ENCODE measurements around the gene GDF9.

GDF9 gene

DNA sequence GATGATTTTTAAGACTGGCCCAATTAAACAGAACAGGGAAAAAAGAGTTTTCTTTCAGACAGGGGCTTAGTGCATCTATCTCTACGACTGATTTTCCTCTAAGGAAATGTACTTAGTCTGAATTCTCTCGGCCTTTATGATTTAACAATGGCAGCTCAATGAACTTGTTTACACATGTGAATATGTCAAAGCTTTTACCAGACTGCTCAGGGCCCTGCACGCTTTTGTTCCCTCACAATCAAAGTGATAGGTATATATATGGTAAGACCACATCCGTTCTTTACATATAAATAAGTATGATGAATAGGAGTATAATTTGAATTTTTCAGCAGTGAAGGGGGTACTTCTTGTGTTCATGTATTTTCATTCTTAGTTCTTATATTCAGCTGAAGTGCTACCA lies 34.8 kb upstream of the GDF9 start:
- Histone ChIP-seq H3K9me3 (ENCODE audit: control extremely low read depth in 1 of 5, control insufficient read depth in 4 of 5, insufficient read depth in 2 of 5, low read depth in 1 of 5, low read length in 4 of 5) (no peaks in the 10 kb centered on the region), H3K4me1 (ENCODE audit: control extremely low read depth in 1 of 4, control insufficient read depth in 4 of 4, insufficient read depth in 4 of 4, low read length in 3 of 4) (no peaks in the 10 kb centered on the region), H3K36me3 (ENCODE audit: control insufficient read depth in 4 of 4, insufficient read depth in 4 of 4, low read length in 3 of 4) (peaks cover 18 to 32% (median 26%) of the 10 kb centered on the region in 4 experiments), H3K27me3 (replicated peaks in 2 of 5; ENCODE audit: control insufficient read depth in 4 of 5, insufficient read depth in 5 of 5, low read length in 4 of 5) (no peaks in the 10 kb centered on the region), H3K4me3 (ENCODE audit: control insufficient read depth in 1 of 7, extremely low read depth in 1 of 7, insufficient read depth in 4 of 7, low read depth in 2 of 7, low read length in 6 of 7) (no peak overlapping the region), H3K27ac (ENCODE audit: insufficient read depth in 1 of 2, low read depth in 1 of 2, low read length in 2 of 2, poor library complexity in 1 of 2, severe bottlenecking in 2 of 2) (no peak overlapping the region)
- ChIA-PET POLR2A (no interaction called here), CTCF (interaction anchor here (1.5 to 1.8 kb wide), 2 partner anchors 13 to 18 kb away, joined by 4 to 5 read pairs; no protein-coding TSS in a partner anchor)
- no CpG with 5 or more reads among the region's 4 CpGs for WGBS (ENCODE audit: insufficient coverage)
- DNase-seq: no peak

DNA sequence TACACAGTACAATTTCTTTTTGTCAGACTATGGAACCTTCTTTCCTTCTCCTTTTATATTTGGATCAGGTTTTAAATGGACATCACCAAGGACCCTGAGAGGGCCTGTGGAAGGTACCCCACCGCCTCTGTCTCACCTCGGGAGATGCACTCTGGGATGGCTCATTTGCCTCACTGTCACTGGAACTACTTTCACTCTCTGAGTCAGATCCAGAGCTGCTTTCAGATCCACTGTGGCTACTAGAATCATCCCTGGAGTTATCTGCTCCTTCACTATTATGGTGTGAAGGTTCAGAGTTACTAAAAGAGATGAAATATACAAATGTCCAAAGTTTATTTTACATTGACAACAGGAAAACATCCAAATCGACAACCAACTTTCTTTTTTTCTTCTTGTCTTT lies 31.8 kb upstream of the GDF9 start:
- no peaks in the 10 kb centered on the region for H3K4me1 ChIP-seq (ENCODE audit: control extremely low read depth in 1 of 4, control insufficient read depth in 4 of 4, insufficient read depth in 4 of 4, low read length in 3 of 4)
- no peak overlapping the region for H3K27ac ChIP-seq (ENCODE audit: insufficient read depth in 1 of 2, low read depth in 1 of 2, low read length in 2 of 2, poor library complexity in 1 of 2, severe bottlenecking in 2 of 2)
- H3K27me3 ChIP-seq (replicated peaks in 2 of 5; ENCODE audit: control insufficient read depth in 4 of 5, insufficient read depth in 5 of 5, low read length in 4 of 5): no peaks in the 10 kb centered on the region
- H3K36me3 ChIP-seq (ENCODE audit: control insufficient read depth in 4 of 4, insufficient read depth in 4 of 4, low read length in 3 of 4): peaks cover 28 to 58% (median 39%) of the 10 kb centered on the region in 4 experiments
- 42% methylated on average over 2 of the region's 3 CpGs for WGBS (ENCODE audit: insufficient coverage)
- POLR2A ChIA-PET: no interaction called here
- CTCF ChIA-PET: interaction anchor here (1.1 to 1.3 kb wide), 2 partner anchors 9 to 12 kb away, joined by 3 read pairs; no protein-coding TSS in a partner anchor
- H3K9me3 ChIP-seq (ENCODE audit: control extremely low read depth in 1 of 5, control insufficient read depth in 4 of 5, insufficient read depth in 2 of 5, low read depth in 1 of 5, low read length in 4 of 5): no peaks in the 10 kb centered on the region
- H3K4me3 ChIP-seq (ENCODE audit: control insufficient read depth in 1 of 7, extremely low read depth in 1 of 7, insufficient read depth in 4 of 7, low read depth in 2 of 7, low read length in 6 of 7): no peak overlapping the region
- no peak for DNase-seq

DNA sequence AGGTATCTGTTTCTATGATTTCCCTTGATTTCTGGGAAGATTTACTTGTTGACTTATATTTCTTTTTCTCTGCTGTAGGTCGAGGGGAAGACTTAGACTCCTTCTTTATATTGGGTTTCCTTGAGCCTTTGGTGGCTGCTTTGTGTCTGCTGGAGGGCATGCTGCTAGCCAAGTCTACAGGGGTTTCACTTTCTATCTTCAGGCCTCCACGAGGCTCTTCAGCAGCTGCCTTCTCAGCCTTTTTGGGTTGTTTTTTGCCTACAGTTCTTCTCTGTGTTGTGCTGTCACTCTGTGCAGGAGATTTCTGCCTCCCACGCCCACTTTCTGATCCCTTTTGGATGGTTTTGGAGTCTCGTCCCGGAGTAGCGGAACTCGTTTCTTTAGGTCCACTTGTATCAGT lies 30.4 kb upstream of the GDF9 start:
- no peaks in the 10 kb centered on the region for H3K9me3 ChIP-seq (ENCODE audit: control extremely low read depth in 1 of 5, control insufficient read depth in 4 of 5, insufficient read depth in 2 of 5, low read depth in 1 of 5, low read length in 4 of 5)
- no peak for DNase-seq
- H3K27ac ChIP-seq (ENCODE audit: insufficient read depth in 1 of 2, low read depth in 1 of 2, low read length in 2 of 2, poor library complexity in 1 of 2, severe bottlenecking in 2 of 2): no peak overlapping the region
- POLR2A ChIA-PET: no interaction called here
- 92% methylated on average over 7 of the region's 7 CpGs for WGBS (ENCODE audit: insufficient coverage)
- CTCF ChIA-PET: interaction anchor here (1.3 kb wide), 1 partner anchor 10 kb away, joined by 3 read pairs; no protein-coding TSS in a partner anchor
- no peaks in the 10 kb centered on the region for H3K4me1 ChIP-seq (ENCODE audit: control extremely low read depth in 1 of 4, control insufficient read depth in 4 of 4, insufficient read depth in 4 of 4, low read length in 3 of 4)
- H3K36me3 ChIP-seq (ENCODE audit: control insufficient read depth in 4 of 4, insufficient read depth in 4 of 4, low read length in 3 of 4): peaks cover 33 to 67% (median 47%) of the 10 kb centered on the region in 4 experiments
- no peak overlapping the region for H3K4me3 ChIP-seq (ENCODE audit: control insufficient read depth in 1 of 7, extremely low read depth in 1 of 7, insufficient read depth in 4 of 7, low read depth in 2 of 7, low read length in 6 of 7)
- H3K27me3 ChIP-seq (replicated peaks in 2 of 5; ENCODE audit: control insufficient read depth in 4 of 5, insufficient read depth in 5 of 5, low read length in 4 of 5): no peaks in the 10 kb centered on the region

DNA sequence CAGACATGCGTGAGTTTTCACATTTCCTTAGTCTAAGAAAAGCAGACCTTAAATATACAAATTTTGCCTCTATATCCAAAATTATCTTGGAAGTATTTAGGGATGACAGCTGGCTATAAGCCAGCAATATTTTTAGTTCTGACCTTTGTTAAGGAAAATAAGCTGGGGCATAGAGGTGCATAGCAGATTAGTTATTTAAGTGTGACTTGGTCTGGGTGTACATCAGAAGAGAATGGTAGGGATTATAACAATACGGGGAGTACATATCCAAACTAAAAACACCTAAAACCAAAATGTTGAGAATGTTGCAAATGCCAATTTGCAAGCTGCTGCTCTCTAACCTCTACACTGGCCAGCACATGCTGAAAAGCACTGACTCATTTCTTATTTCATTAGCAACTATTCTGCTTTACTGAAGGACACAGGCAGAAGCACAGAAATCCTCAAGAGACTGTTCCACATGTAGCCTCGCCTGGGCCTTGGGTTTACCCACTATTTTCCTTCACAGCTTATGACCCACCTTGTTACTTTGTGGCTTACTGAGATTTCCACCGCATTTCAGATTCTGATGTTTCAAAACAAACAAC lies 29.5 kb upstream of the GDF9 start:
- H3K4me1 ChIP-seq (ENCODE audit: control extremely low read depth in 1 of 4, control insufficient read depth in 4 of 4, insufficient read depth in 4 of 4, low read length in 3 of 4): no peaks in the 10 kb centered on the region
- peaks cover 31 to 68% (median 47%) of the 10 kb centered on the region in 4 experiments for H3K36me3 ChIP-seq (ENCODE audit: control insufficient read depth in 4 of 4, insufficient read depth in 4 of 4, low read length in 3 of 4)
- POLR2A ChIA-PET: no interaction called here
- H3K9me3 ChIP-seq (ENCODE audit: control extremely low read depth in 1 of 5, control insufficient read depth in 4 of 5, insufficient read depth in 2 of 5, low read depth in 1 of 5, low read length in 4 of 5): no peaks in the 10 kb centered on the region
- H3K27me3 ChIP-seq (replicated peaks in 2 of 5; ENCODE audit: control insufficient read depth in 4 of 5, insufficient read depth in 5 of 5, low read length in 4 of 5): no peaks in the 10 kb centered on the region
- WGBS (ENCODE audit: insufficient coverage): 94% methylated on average over 3 of the region's 4 CpGs
- H3K4me3 ChIP-seq (ENCODE audit: control insufficient read depth in 1 of 7, extremely low read depth in 1 of 7, insufficient read depth in 4 of 7, low read depth in 2 of 7, low read length in 6 of 7): no peak overlapping the region
- no peak overlapping the region for H3K27ac ChIP-seq (ENCODE audit: insufficient read depth in 1 of 2, low read depth in 1 of 2, low read length in 2 of 2, poor library complexity in 1 of 2, severe bottlenecking in 2 of 2)
- no peak for DNase-seq
- CTCF ChIA-PET: interaction anchor here (1.1 to 1.6 kb wide), 2 partner anchors 10 to 12 kb away, joined by 4 read pairs; no protein-coding TSS in a partner anchor

DNA sequence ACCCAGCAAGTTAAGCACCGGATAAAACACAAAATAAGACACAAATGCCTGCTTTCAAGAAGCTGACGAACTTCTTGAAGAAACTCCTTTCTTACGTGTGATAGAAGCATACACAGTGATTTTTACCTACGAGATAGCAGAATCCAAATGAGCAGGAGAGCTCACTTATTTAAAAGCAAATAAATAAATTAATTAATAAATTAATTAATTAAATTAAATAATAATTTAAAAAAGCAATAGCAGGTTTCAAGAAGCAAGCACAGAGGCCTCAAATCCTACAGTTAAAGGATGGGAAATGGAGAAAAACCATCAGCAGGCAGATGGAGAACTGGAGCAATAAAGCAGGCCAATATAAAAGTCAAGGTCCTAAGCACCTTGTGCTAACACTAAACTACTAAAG lies 24.5 kb upstream of the GDF9 start:
- ChIA-PET CTCF (interaction anchor here (0.9 to 3.0 kb wide), 4 partner anchors 8 to 70 kb away, joined by 3 to 12 read pairs (median 5); no protein-coding TSS in a partner anchor), POLR2A (no interaction called here)
- no peak overlapping the region for H3K27ac ChIP-seq (ENCODE audit: insufficient read depth in 1 of 2, low read depth in 1 of 2, low read length in 2 of 2, poor library complexity in 1 of 2, severe bottlenecking in 2 of 2)
- H3K4me1 ChIP-seq (ENCODE audit: control extremely low read depth in 1 of 4, control insufficient read depth in 4 of 4, insufficient read depth in 4 of 4, low read length in 3 of 4): no peaks in the 10 kb centered on the region
- H3K36me3 ChIP-seq (ENCODE audit: control insufficient read depth in 4 of 4, insufficient read depth in 4 of 4, low read length in 3 of 4): peaks cover 25 to 79% (median 55%) of the 10 kb centered on the region in 4 experiments
- H3K4me3 ChIP-seq (ENCODE audit: control insufficient read depth in 1 of 7, extremely low read depth in 1 of 7, insufficient read depth in 4 of 7, low read depth in 2 of 7, low read length in 6 of 7): no peak overlapping the region
- WGBS (ENCODE audit: insufficient coverage): 100% methylated on average over 2 of the region's 4 CpGs
- no peak for DNase-seq
- no peaks in the 10 kb centered on the region for H3K9me3 ChIP-seq (ENCODE audit: control extremely low read depth in 1 of 5, control insufficient read depth in 4 of 5, insufficient read depth in 2 of 5, low read depth in 1 of 5, low read length in 4 of 5)
- H3K27me3 ChIP-seq (replicated peaks in 2 of 5; ENCODE audit: control insufficient read depth in 4 of 5, insufficient read depth in 5 of 5, low read length in 4 of 5): no peaks in the 10 kb centered on the region

DNA sequence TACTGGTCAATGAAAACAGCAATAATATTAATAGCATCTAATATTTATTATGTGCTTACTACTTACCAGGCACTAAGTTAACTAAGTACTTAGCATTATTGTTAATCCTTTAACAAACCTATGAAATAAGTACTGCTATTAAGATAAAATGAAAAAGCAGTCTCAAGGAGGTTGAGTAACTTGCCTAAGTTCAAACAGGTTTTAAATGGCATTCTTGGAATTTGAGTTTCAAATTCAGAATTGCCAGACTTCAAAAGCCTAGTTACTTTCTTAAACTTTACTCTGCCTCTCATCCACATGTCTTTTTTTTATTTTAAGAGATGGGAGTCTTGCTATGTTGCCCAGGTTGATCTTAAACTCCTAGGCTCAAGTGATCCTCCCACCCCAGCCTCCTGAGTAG lies 23.2 kb upstream of the GDF9 start:
- no peaks in the 10 kb centered on the region for H3K27me3 ChIP-seq (replicated peaks in 2 of 5; ENCODE audit: control insufficient read depth in 4 of 5, insufficient read depth in 5 of 5, low read length in 4 of 5)
- H3K9me3 ChIP-seq (ENCODE audit: control extremely low read depth in 1 of 5, control insufficient read depth in 4 of 5, insufficient read depth in 2 of 5, low read depth in 1 of 5, low read length in 4 of 5): no peaks in the 10 kb centered on the region
- peaks cover 26 to 75% (median 47%) of the 10 kb centered on the region in 4 experiments for H3K36me3 ChIP-seq (ENCODE audit: control insufficient read depth in 4 of 4, insufficient read depth in 4 of 4, low read length in 3 of 4)
- ChIA-PET POLR2A (no interaction called here), CTCF (interaction anchor here (1.9 kb wide), 1 partner anchor 11 kb away, joined by 5 read pairs; no protein-coding TSS in a partner anchor)
- H3K27ac ChIP-seq (ENCODE audit: insufficient read depth in 1 of 2, low read depth in 1 of 2, low read length in 2 of 2, poor library complexity in 1 of 2, severe bottlenecking in 2 of 2): no peak overlapping the region
- DNase-seq: no peak
- no peak overlapping the region for H3K4me3 ChIP-seq (ENCODE audit: control insufficient read depth in 1 of 7, extremely low read depth in 1 of 7, insufficient read depth in 4 of 7, low read depth in 2 of 7, low read length in 6 of 7)
- H3K4me1 ChIP-seq (ENCODE audit: control extremely low read depth in 1 of 4, control insufficient read depth in 4 of 4, insufficient read depth in 4 of 4, low read length in 3 of 4): no peaks in the 10 kb centered on the region

DNA sequence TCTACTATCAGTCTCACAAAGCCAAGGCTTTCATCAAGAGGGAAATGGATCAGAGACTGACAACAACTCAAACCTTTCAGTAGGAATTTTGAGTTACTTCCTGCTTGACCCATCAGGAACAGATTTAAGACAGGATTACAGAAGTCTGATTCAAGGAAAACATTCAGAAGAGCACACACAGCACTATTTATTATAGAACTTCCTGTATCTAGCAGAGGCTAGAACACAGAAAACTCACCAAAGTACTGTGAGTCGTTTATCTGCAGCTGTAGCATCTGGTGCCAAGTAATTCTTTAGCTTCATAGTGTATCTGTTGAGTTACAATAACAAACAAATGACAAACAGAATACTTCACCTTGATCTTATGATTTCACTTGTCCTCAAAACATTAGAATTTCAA lies 21.0 kb upstream of the GDF9 start:
- Histone ChIP-seq H3K27ac (ENCODE audit: insufficient read depth in 1 of 2, low read depth in 1 of 2, low read length in 2 of 2, poor library complexity in 1 of 2, severe bottlenecking in 2 of 2) (no peak overlapping the region), H3K9me3 (ENCODE audit: control extremely low read depth in 1 of 5, control insufficient read depth in 4 of 5, insufficient read depth in 2 of 5, low read depth in 1 of 5, low read length in 4 of 5) (no peaks in the 10 kb centered on the region), H3K36me3 (ENCODE audit: control insufficient read depth in 4 of 4, insufficient read depth in 4 of 4, low read length in 3 of 4) (peaks cover 18 to 60% (median 39%) of the 10 kb centered on the region in 4 experiments), H3K27me3 (replicated peaks in 2 of 5; ENCODE audit: control insufficient read depth in 4 of 5, insufficient read depth in 5 of 5, low read length in 4 of 5) (no peaks in the 10 kb centered on the region), H3K4me3 (ENCODE audit: control insufficient read depth in 1 of 7, extremely low read depth in 1 of 7, insufficient read depth in 4 of 7, low read depth in 2 of 7, low read length in 6 of 7) (no peak overlapping the region), H3K4me1 (ENCODE audit: control extremely low read depth in 1 of 4, control insufficient read depth in 4 of 4, insufficient read depth in 4 of 4, low read length in 3 of 4) (peaks cover 0 to 3% (median 1%) of the 10 kb centered on the region in 4 experiments)
- ChIA-PET POLR2A (no interaction called here), CTCF (interaction anchor here (1.0 to 6.1 kb wide), 3 partner anchors 10 to 65 kb away, joined by 3 to 86 read pairs (median 3); partner anchors contain the start of gene SHROOM1)
- no peak for DNase-seq
- 60% methylated on average over 1 of the region's 1 CpG for WGBS (ENCODE audit: insufficient coverage)

All from common myeloid progenitor, CD34-positive (primary cell).